HEK293 (cell line): ENCODE measurements around the gene AKT3.

Source experiments
- CTCF ChIP-seq: fragments of 450-650 bp; formaldehyde crosslinking; IDR thresholded peaks from 2 replicates; pipeline ENCODE4 v1.5.1; 2016; ENCODE audit warnings: missing biosample characterization, missing genetic modification characterization
- PBX3 ChIP-seq: sonication (generic); formaldehyde crosslinking; IDR thresholded peaks from 2 replicates; pipeline ENCODE4 v1.8.1; 2022; ENCODE audit warnings: mild to moderate bottlenecking, moderate library complexity, missing genetic modification reagents
- YY1 ChIP-seq: fragments of 450-650 bp; formaldehyde crosslinking; IDR thresholded peaks from 2 replicates; pipeline ENCODE4 v1.5.1; 2018; ENCODE audit warnings: missing biosample characterization, missing genetic modification characterization
- ZBTB21 ChIP-seq: fragments of 450-650 bp; formaldehyde crosslinking; IDR thresholded peaks from 2 replicates; pipeline ENCODE4 v1.5.1; 2017; ENCODE audit warnings: missing biosample characterization, missing genetic modification characterization
- ZBTB26 ChIP-seq: fragments of 450-650 bp; formaldehyde crosslinking; optimal IDR thresholded peaks from 2 replicates; pipeline ENCODE3; 2016; ENCODE audit warnings: missing biosample characterization, mild to moderate bottlenecking, missing genetic modification characterization
- ZBTB49 ChIP-seq: fragments of 450-650 bp; formaldehyde crosslinking; IDR thresholded peaks from 2 replicates; pipeline ENCODE4 v1.5.1; 2016; ENCODE audit warnings: missing biosample characterization, missing genetic modification characterization, low read depth
- ZNF184 ChIP-seq: fragments of 450-650 bp; IDR thresholded peaks from 2 replicates; pipeline ENCODE4 v1.5.1; 2018; ENCODE audit warnings: missing biosample characterization, mild to moderate bottlenecking, missing genetic modification characterization
- ZNF26 ChIP-seq: fragments of 450-650 bp; formaldehyde crosslinking; IDR thresholded peaks from 2 replicates; pipeline ENCODE4 v1.5.1; 2016; ENCODE audit warnings: missing biosample characterization, missing genetic modification characterization
- ZNF266 ChIP-seq: fragments of 450-650 bp; formaldehyde crosslinking; IDR thresholded peaks from 2 replicates; pipeline ENCODE4 v1.5.1; 2016; ENCODE audit warnings: missing biosample characterization, missing genetic modification characterization, low read depth
- ZNF449 ChIP-seq: fragments of 450-650 bp; formaldehyde crosslinking; IDR thresholded peaks from 2 replicates; pipeline ENCODE4 v1.5.1; 2017; ENCODE audit warnings: missing biosample characterization, mild to moderate bottlenecking, missing genetic modification characterization, moderate library complexity
- ZNF580 ChIP-seq: fragments of 450-650 bp; formaldehyde crosslinking; IDR thresholded peaks from 2 replicates; pipeline ENCODE4 v1.5.1; 2016; ENCODE audit warnings: missing biosample characterization, missing genetic modification characterization
- ZNF776 ChIP-seq: fragments of 450-650 bp; formaldehyde crosslinking; IDR thresholded peaks from 2 replicates; pipeline ENCODE4 v1.5.0; 2017; ENCODE audit warnings: missing biosample characterization, missing genetic modification characterization, borderline replicate concordance

GRCh38 chr1:243885806-243886205 is 35.8 kb upstream of the AKT3 start:
- TF ChIP-seq YY1 (tag by site-specific recombination) (no peak), ZBTB21 (tag by site-specific recombination) (no peak), ZNF266 (no peak), ZNF26 (tag by site-specific recombination) (no peak), ZNF580 (no peak), ZNF776 (tag by site-specific recombination) (no peak), ZNF449 (tag by site-specific recombination) (no peak), CTCF (tag by site-specific recombination) (no peak), ZBTB26 (no peak), ZBTB49 (tag by site-specific recombination) (no peak), ZNF184 (tag by site-specific recombination) (no peak), PBX3 (CRISPR knock-in tag) (no peak)
